NT2/D1 (cell line): ENCODE results near the gene PMCH.
"Not testable (repeated sequence)": the region's sequence is repeated elsewhere in the genome, so short reads cannot be mapped to it uniquely, and the experiment has no call there.

Experiments
- DNase-seq: peaks from one replicate; pipeline ENCODE4 v3.0.0-alpha.2; 2011; ENCODE audit warnings: low read depth, low spot score
- H3K27me3 ChIP-seq: 2 replicates; pipeline ENCODE4 v1.6.0; 2011; ENCODE audit warnings: mild to moderate bottlenecking; ENCODE audit not compliant: insufficient read length, insufficient read depth
- H3K36me3 ChIP-seq: 2 replicates; pipeline ENCODE4 v1.6.1; 2011; ENCODE audit warnings: mild to moderate bottlenecking, low read length, mixed read lengths; ENCODE audit not compliant: insufficient read depth, insufficient read length
- H3K4me1 ChIP-seq: 2 replicates; pipeline ENCODE4 v1.5.1; 2011; ENCODE audit not compliant: insufficient read depth, insufficient read length
- H3K4me3 ChIP-seq: 2 replicates; pipeline ENCODE4 v1.5.1; 2011; ENCODE audit warnings: low read depth; ENCODE audit not compliant: insufficient read length
- H3K9ac ChIP-seq: 2 replicates; pipeline ENCODE4 v1.6.0; 2011; ENCODE audit warnings: low read depth; ENCODE audit not compliant: insufficient read length
- H3K9me3 ChIP-seq: 2 replicates; pipeline ENCODE4 v1.5.1; 2011; ENCODE audit warnings: mild to moderate bottlenecking, low read length; ENCODE audit not compliant: insufficient read depth
- SUZ12 ChIP-seq: IDR thresholded peaks from 2 replicates; pipeline ENCODE4 v1.6.1; 2011; ENCODE audit not compliant: insufficient read length, insufficient read depth; ENCODE audit errors: extremely low read depth
- YY1 ChIP-seq: IDR thresholded peaks from 2 replicates; pipeline ENCODE4 v1.6.1; 2011; ENCODE audit not compliant: insufficient read length, insufficient read depth
- ZNF274 ChIP-seq: IDR thresholded peaks from 2 replicates; pipeline ENCODE4 v1.6.1; 2011; ENCODE audit warnings: mild to moderate bottlenecking, low read depth, low read length

PMCH gene

DNA sequence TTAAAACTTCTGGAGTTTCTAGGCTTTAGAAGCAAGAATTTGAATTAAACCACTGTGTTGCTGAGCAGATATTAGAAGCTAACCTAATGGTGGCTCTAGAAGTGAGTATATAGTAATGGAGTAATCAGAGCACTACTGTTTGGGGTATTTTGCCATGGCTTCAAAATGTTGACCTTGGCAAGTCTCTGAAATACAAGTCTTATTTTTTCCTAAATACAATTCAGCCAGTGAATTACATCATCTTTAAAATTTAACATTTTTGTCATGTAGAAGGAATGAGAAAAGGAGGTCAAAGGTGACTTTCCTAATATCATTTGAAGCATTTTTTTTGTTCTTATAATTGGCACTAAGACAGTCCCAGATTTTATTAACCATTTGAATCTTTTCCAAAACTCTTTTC is 25.2 kb downstream of the PMCH start:
- TF ChIP-seq YY1 (no peak), SUZ12 (no peak), ZNF274 (no peak)
- DNase-seq = no peak
- no peaks in the 10 kb centered on the region for H3K4me1 ChIP-seq
- H3K36me3 ChIP-seq = peaks cover 6% of the 10 kb centered on the region
- H3K4me3 ChIP-seq = no peak overlapping the region
- no peak overlapping the region for H3K9ac ChIP-seq
- no peaks in the 10 kb centered on the region for H3K9me3 ChIP-seq
- no peaks in the 10 kb centered on the region for H3K27me3 ChIP-seq

- Histone ChIP-seq H3K27me3 (no peaks in the 10 kb centered on the region), H3K36me3 (peaks cover 6% of the 10 kb centered on the region), H3K9me3 (no peaks in the 10 kb centered on the region), H3K4me1 (no peaks in the 10 kb centered on the region), H3K9ac (no peak overlapping the region), H3K4me3 (no peak overlapping the region)
- TF ChIP-seq YY1 = no peak
- TF ChIP-seq ZNF274 = no peak
- no peak for TF ChIP-seq SUZ12
- no peak for DNase-seq
These were observed 25.7 kb downstream of the PMCH start for GRCh38 chr12:102171951-102172350.

DNA sequence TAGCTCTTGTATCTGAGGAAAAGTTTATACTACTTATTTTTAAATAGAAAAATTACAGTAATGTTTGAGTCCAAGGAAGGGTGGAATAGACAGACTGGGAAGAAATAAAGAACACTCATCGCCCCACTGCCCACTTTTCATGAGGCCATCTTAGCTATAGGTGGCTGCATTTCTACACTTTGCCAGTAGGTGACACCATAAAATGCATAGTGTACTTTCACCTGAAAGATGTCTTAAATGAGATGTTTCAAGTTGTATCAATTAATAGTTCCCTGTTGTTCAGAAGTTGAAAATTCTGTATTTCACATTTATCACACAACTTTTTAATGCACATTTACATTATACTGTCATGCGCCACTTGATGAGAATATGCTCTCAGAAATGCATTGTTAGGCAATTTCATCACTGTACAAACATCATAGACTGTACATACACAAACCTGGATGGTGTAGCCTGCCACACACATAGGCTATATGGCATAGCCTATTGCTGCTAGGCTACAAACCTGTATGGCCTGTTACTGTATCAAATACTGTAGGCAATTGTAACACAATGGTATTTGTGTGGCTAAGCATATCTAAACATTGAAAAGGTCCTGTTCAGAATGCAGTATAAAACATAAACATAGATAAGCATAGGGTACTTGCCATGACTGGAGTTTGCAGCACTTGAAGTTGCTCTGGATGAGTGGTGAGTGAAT is 27.6 kb downstream of the PMCH start:
- Histone ChIP-seq H3K4me1 (no peaks in the 10 kb centered on the region), H3K36me3 (peaks cover 11% of the 10 kb centered on the region)

GRCh38 chr12:102167821-102168604 is 29.6 kb downstream of the PMCH start:
- no peak overlapping the region for H3K9ac ChIP-seq
- H3K4me3 ChIP-seq = no peak overlapping the region
- H3K9me3 ChIP-seq = no peaks in the 10 kb centered on the region
- H3K4me1 ChIP-seq = no peaks in the 10 kb centered on the region
- no peaks in the 10 kb centered on the region for H3K27me3 ChIP-seq
- no peak for DNase-seq
- peaks cover 8% of the 10 kb centered on the region for H3K36me3 ChIP-seq
- TF ChIP-seq SUZ12 (no peak), ZNF274 (no peak), YY1 (no peak)

More for the DNA sequence above, 27.6 kb downstream of the PMCH start:
- no peaks in the 10 kb centered on the region for H3K9me3 ChIP-seq
- H3K27me3 ChIP-seq = no peaks in the 10 kb centered on the region
- no peak overlapping the region for H3K9ac ChIP-seq
- peak; percentile 6 for DNase-seq
- TF ChIP-seq ZNF274 = no peak
- no peak for TF ChIP-seq YY1
- no peak for TF ChIP-seq SUZ12
- no peak overlapping the region for H3K4me3 ChIP-seq

GRCh38 chr12:102163383-102163782 is 34.2 kb downstream of the PMCH start:
- Histone ChIP-seq H3K27me3 (no peaks in the 10 kb centered on the region), H3K9me3 (no peaks in the 10 kb centered on the region), H3K36me3 (peaks cover 8% of the 10 kb centered on the region), H3K9ac (no peak overlapping the region), H3K4me1 (no peaks in the 10 kb centered on the region), H3K4me3 (no peak overlapping the region)
- no peak for DNase-seq
- TF ChIP-seq YY1 (no peak), ZNF274 (no peak), SUZ12 (no peak)

DNA sequence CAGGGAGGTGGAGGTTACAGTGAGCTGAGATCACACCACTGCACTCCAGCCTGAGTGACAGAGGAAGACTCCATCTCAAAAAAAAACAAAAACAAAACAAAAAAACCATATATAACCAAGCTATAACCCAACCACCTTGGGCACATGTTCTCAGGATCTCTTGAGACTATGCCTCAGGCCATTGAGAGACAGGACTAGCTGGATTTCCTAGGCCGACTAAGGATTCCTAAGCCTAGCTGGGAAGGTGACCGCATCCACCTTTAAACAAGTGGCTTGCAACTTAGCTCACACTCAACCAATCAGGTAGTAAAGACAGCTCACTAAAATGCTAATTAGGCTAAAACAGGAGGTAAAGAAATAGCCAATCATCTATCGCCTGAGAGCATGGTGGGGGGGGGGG is 42.4 kb downstream of the PMCH start:
- peaks cover 27% of the 10 kb centered on the region for H3K36me3 ChIP-seq
- not testable (repeated sequence) for H3K9me3 ChIP-seq, H3K9ac ChIP-seq, H3K4me1 ChIP-seq, DNase-seq, H3K27me3 ChIP-seq, H3K4me3 ChIP-seq

DNA sequence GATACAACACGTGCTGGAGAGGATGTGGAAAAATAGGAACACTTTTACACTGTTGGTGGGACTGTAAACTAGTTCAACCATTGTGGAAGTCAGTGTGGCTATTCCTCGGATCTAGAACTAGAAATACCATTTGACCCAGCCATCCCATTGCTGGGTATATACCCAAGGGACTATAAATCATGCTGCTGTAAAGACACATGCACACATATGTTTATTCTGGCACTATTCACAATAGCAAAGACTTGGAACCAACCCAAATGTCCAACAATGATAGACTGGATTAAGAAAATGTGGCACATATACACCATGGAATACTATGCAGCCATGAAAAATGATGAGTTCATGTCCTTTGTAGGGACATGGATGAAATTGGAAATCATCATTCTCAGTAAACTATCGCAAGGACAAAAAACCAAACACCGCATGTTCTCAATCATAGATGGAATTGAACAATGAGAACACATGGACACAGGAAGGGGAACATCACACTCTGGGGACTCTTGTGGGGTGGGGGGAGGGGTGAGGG is 50.5 kb downstream of the PMCH start:
- not testable (repeated sequence) for H3K4me1 ChIP-seq, H3K27me3 ChIP-seq, H3K9ac ChIP-seq, DNase-seq, H3K4me3 ChIP-seq, H3K9me3 ChIP-seq
- peaks cover 11% of the 10 kb centered on the region for H3K36me3 ChIP-seq
